ENCODE measurements around the gene HTR2C. TPM values are rescaled to one million over a fixed set of nuclear protein-coding genes. Genes with fewer than 3 reads are reported as not detected.
"Not testable (repeated sequence)": the region's sequence is repeated elsewhere in the genome, so short reads cannot be mapped to it uniquely, and the experiment has no call there.

HTR2C gene
- total RNA-seq, 1 donor from 2014 or later = not detected

DNA sequence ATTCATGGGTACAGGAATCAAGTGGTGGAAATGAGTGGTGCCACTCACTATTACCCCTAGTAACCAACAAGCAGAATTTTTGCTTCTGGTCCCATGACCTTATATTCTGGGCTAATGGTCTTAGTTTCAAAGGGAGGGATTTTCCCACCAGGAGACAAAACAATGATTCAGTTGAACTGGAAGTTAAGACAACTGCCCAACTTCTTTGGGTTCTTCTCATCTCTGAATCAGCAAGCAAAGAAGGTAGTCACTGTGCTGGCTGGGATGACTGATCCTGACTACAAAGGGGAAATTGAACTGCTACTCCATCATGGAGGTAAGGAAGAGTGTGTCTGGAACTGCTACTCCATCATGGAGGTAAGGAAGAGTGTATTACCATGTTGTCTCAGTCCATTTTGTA is 346.3 kb downstream of the HTR2C start:
- Histone ChIP-seq H3K9me3 (no peaks in the 10 kb centered on the region), H3K4me3 (no peak overlapping the region), H3K36me3 (no peaks in the 10 kb centered on the region), H3K27me3 (no peaks in the 10 kb centered on the region), H3K4me1 (no peaks in the 10 kb centered on the region), H3K27ac (no peak overlapping the region)
- no peak for DNase-seq (ENCODE audit: low spot score in 2 of 2)
- TF ChIP-seq, protein P1, sequence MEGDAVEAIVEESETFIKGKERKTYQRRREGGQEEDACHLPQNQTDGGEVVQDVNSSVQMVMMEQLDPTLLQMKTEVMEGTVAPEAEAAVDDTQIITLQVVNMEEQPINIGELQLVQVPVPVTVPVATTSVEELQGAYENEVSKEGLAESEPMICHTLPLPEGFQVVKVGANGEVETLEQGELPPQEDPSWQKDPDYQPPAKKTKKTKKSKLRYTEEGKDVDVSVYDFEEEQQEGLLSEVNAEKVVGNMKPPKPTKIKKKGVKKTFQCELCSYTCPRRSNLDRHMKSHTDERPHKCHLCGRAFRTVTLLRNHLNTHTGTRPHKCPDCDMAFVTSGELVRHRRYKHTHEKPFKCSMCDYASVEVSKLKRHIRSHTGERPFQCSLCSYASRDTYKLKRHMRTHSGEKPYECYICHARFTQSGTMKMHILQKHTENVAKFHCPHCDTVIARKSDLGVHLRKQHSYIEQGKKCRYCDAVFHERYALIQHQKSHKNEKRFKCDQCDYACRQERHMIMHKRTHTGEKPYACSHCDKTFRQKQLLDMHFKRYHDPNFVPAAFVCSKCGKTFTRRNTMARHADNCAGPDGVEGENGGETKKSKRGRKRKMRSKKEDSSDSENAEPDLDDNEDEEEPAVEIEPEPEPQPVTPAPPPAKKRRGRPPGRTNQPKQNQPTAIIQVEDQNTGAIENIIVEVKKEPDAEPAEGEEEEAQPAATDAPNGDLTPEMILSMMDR (IDR thresholded peaks at IDR 0.05) = no peak
- intact Hi-C loops (cut with DNase I) = no loop called here

DNA sequence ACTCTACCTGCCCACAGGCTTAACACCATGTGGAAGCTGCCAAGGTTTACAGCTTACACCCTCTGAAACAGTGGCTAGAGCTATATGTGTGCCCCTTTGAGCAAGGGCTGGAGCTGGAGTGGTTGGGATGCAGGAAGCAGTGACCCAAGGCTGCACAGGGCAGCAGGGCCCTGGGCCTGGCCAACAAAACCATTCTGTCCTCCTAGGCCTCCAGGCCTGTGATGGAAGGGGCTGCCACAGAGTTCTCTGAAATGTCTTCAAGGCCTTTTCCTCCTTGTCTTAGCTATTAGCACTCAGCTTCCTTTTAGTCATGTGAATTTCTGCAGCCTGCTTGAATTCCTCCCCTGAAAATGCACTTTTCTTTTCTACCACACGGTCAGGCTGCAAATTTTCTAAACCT is 348.7 kb downstream of the HTR2C start:
- intact Hi-C loops (cut with DNase I) = no loop called here
- DNase-seq (ENCODE audit: low spot score in 2 of 2) = no peak
- no peaks in the 10 kb centered on the region for H3K4me1 ChIP-seq
- H3K27ac ChIP-seq = no peak overlapping the region
- no peaks in the 10 kb centered on the region for H3K36me3 ChIP-seq
- no peak overlapping the region for H3K4me3 ChIP-seq
- TF ChIP-seq, protein P1 (IDR thresholded peaks at IDR 0.05) = no peak
- no peaks in the 10 kb centered on the region for H3K27me3 ChIP-seq
- no peaks in the 10 kb centered on the region for H3K9me3 ChIP-seq

DNA sequence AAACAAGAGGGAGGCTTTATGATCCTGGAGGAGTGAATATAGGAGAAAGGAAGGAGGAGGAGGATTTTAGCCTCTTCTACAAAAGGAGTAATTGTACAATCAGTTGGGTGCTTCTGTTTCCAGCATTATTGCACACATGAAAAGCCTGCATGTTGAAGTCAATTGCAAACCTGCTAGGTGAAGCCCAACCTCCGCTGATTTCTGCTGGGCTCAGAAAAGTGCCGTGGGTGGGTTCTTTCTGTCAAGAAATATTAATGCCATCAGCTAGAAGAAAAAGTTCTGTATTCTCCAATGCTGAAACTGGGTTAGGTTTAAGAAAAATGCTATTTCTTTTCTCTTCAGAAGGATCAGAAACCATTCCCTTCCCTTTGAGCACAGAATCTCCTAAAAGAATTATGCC is 349.4 kb downstream of the HTR2C start:
- H3K27ac ChIP-seq; DNase-seq (ENCODE audit: low spot score in 2 of 2); H3K27me3 ChIP-seq; intact Hi-C loops (cut with DNase I); H3K4me3 ChIP-seq; H3K9me3 ChIP-seq; H3K36me3 ChIP-seq; H3K4me1 ChIP-seq: not testable (repeated sequence)

DNA sequence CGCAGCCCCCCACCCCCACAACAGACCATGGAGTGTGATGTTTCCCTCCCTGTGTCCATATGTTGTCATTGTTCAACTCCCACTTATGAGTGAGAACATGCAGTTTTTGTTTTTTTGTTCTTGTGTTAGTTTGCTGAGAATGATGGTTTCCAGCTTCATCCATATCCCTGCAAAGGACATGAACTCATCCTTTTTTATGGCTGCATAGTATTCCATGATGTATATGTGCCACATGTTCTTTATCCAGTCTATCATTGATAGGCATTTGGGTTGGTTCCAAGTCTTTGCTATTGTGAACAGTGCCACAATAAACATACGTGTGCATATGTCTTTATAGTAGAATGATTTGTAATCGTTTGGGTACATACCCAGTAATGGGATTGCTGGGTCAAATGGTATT is 353.2 kb downstream of the HTR2C start:
- H3K4me1 ChIP-seq; H3K36me3 ChIP-seq; H3K27ac ChIP-seq; intact Hi-C loops (cut with DNase I); H3K9me3 ChIP-seq; DNase-seq (ENCODE audit: low spot score in 2 of 2); H3K4me3 ChIP-seq; H3K27me3 ChIP-seq: not testable (repeated sequence)

DNA sequence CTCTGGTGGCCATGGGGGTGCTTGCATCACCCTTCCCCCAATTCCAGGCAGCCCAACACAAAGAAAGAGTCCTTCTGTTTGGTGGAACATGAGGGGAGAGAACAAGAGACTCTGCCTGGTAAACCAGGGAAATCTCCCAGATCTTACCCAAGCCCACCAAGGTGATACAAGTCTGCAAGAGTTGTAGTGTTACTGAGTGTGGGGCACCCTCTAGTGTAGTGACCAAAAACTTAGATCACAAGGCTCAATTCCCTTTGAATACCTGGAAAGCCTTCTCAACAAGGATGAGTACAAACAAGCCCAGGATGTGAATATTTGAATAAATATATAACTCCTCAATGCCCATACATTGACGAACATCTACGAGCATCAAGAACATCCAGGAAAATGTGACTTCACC is 368.8 kb downstream of the HTR2C start:
- Histone ChIP-seq H3K4me1 (no peaks in the 10 kb centered on the region), H3K36me3 (no peaks in the 10 kb centered on the region), H3K4me3 (no peak overlapping the region), H3K9me3 (no peaks in the 10 kb centered on the region), H3K27me3 (no peaks in the 10 kb centered on the region), H3K27ac (no peak overlapping the region)
- TF ChIP-seq, protein P1 (IDR thresholded peaks at IDR 0.05) = no peak
- no peak for DNase-seq (ENCODE audit: low spot score in 2 of 2)
- intact Hi-C loops (cut with DNase I) = no loop called here

All from ascending aorta (tissue), 2 donors.